ENCODE data around the gene YPEL2. TPM values are rescaled to one million over a fixed set of nuclear protein-coding genes. Genes with fewer than 3 reads are reported as not detected.
A peak's percentile ranks its signal among the peaks of the same experiment; 100 is the strongest.

YPEL2 gene
- total and polyA plus RNA-seq, 7 experiments from 2014 or later = 10.6 to 52.0 (median 38.4) TPM

DNA sequence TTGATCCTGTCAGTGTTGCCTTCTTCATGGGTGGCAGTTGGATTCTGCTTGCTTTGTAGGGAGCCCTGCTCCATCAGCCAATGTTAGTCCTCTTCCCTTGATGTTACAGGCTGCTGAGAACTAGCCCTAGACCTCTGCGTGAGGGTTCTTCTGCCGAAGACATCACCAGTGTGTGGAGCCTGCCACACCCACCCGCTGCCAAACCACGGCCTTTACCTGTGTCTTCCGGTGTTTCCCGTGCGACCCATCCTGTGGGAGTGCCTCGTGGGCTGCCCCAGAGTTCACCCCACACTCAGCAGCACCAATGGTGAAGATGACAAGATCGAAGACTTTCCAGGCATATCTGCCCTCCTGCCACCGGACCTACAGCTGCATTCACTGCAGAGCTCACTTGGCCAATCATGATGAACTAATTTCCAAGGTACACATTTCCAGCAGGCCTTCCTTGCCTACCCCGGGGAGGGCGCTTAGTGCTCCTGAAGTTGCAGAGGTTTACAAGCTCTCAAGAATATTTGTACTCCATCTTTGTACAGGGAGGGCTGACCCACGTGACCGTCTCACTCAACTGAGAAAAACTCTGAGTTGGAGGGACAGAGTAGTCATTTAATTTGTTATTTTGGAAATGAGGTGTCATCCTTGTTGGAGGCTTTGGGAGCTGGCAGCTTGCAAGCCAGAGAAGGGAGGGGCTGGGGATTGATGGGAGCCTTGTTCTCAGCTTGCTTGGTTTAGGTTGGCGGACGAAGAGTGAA lies 21.8 kb downstream of the YPEL2 start:
- Histone ChIP-seq H3K36me3 (ENCODE audit: control insufficient read depth in 2 of 3, insufficient read depth in 3 of 3, low read length in 3 of 3) (peaks cover 0 to 24% (median 0%) of the 10 kb centered on the region in 3 experiments), H3K27ac (ENCODE audit: low read depth, low read length) (no peak overlapping the region), H3K27me3 (ENCODE audit: control insufficient read depth in 2 of 2, insufficient read depth in 2 of 2, low read length in 2 of 2) (no peaks in the 10 kb centered on the region), H3K4me3 (ENCODE audit: low read length) (no peak overlapping the region), H3K9me3 (ENCODE audit: control insufficient read depth in 2 of 3, low read length in 3 of 3) (peaks cover 0 to 6% (median 4%) of the 10 kb centered on the region in 3 experiments), H3K4me1 (ENCODE audit: control insufficient read depth in 2 of 2, insufficient read depth in 2 of 2, low read length in 2 of 2) (peaks cover 5 to 23% of the 10 kb centered on the region in 2 donors)
- intact Hi-C loops (cut with micrococcal nuclease) = no loop called here
- peaks cover 8 to 56% (median 43%) of the 10 kb centered on the region in 5 donors for H3K36me3 Mint-ChIP-seq
- no peaks in the 10 kb centered on the region for H3K27me3 Mint-ChIP-seq
- peaks cover 45 to 82% (median 75%) of the 10 kb centered on the region in 7 donors for H3K4me1 Mint-ChIP-seq
- POLR2A ChIA-PET = interaction anchor here (0.8 to 4.9 kb wide), 5 partner anchors 9 to 27 kb away, joined by 3 to 25 read pairs (median 5); partner anchors contain the start of gene YPEL2
- H3K4me3 Mint-ChIP-seq = peak overlapping the region; percentile 21 to 62 (median 52)
- no peak for ATAC-seq
- H3K27ac Mint-ChIP-seq = peak overlapping the region in 8 of 9 donors; percentile 0 to 98 (median 74)
- peaks cover 0 to 11% (median 2%) of the 10 kb centered on the region in 11 donors for H3K9me3 Mint-ChIP-seq
- no peak for DNase-seq
- CTCF ChIA-PET = interaction anchor here (0.8 to 1.0 kb wide), 3 partner anchors 9 to 74 kb away, joined by 3 to 4 read pairs (median 3); no protein-coding TSS in a partner anchor

DNA sequence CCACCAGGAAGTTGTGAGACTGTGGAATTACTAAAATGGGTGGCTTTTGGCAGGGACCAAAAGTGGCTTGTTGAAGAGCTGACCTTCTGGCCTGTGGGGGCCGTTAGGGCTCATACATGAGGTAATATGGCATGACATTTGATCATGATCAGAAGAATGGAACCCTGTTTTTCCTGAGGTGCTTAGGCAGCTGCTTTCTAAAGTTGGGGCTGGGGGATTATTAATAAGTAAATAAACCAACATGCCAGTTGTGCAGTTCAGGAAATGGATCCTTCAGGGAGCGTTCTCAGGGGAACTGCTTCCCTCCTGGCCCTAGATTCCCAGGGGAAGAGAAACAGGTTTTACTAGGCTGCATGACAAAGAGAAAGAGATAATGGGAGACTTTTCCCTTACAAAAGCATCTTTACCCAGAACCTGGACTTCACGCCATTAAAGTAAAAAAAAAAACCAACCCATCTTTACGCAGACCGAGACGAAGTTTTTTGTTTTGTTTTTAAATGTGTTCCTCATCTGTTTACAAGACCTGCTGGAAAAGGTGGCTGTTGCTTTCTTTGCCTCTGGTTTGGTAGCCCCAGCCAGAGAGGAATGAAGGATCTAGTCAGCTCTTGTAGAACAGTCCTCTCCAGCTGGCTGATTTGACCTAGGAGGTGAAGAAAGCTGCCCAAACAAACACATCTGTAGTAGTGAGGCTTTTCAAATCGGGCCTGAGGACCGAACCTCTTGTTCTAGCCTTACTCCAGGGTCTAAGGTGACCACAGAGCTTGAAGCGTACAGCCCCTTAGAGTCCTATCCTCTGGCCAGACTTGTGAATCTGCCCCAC lies 22.7 kb downstream of the YPEL2 start:
- no peaks in the 10 kb centered on the region for H3K27me3 Mint-ChIP-seq
- peak overlapping the region in 8 of 9 donors; percentile 0 to 98 (median 70) for H3K27ac Mint-ChIP-seq
- H3K27me3 ChIP-seq (ENCODE audit: control insufficient read depth in 2 of 2, insufficient read depth in 2 of 2, low read length in 2 of 2) = no peaks in the 10 kb centered on the region
- ATAC-seq = no peak
- intact Hi-C loops (cut with micrococcal nuclease) = no loop called here
- H3K9me3 ChIP-seq (ENCODE audit: control insufficient read depth in 2 of 3, low read length in 3 of 3) = peaks cover 0 to 6% (median 4%) of the 10 kb centered on the region in 3 experiments
- peak overlapping the region in 2 of 10 donors; percentile 48 to 60 for H3K4me3 Mint-ChIP-seq
- H3K9me3 Mint-ChIP-seq = peaks cover 0 to 11% (median 2%) of the 10 kb centered on the region in 11 donors
- peaks cover 0 to 24% (median 0%) of the 10 kb centered on the region in 3 experiments for H3K36me3 ChIP-seq (ENCODE audit: control insufficient read depth in 2 of 3, insufficient read depth in 3 of 3, low read length in 3 of 3)
- H3K4me1 Mint-ChIP-seq = peaks cover 49 to 87% (median 80%) of the 10 kb centered on the region in 7 donors
- peaks cover 5 to 25% of the 10 kb centered on the region in 2 donors for H3K4me1 ChIP-seq (ENCODE audit: control insufficient read depth in 2 of 2, insufficient read depth in 2 of 2, low read length in 2 of 2)
- H3K4me3 ChIP-seq (ENCODE audit: low read length) = no peak overlapping the region
- CTCF ChIA-PET = interaction anchor here (0.8 to 1.0 kb wide), 3 partner anchors 8 to 73 kb away, joined by 3 to 4 read pairs (median 3); no protein-coding TSS in a partner anchor
- H3K36me3 Mint-ChIP-seq = peaks cover 8 to 55% (median 45%) of the 10 kb centered on the region in 5 donors
- no peak overlapping the region for H3K27ac ChIP-seq (ENCODE audit: low read depth, low read length)
- POLR2A ChIA-PET = interaction anchor here (0.7 to 4.9 kb wide), 8 partner anchors 8 to 75 kb away, joined by 3 to 25 read pairs (median 4); partner anchors contain the start of gene YPEL2
- DNase-seq = no peak

DNA sequence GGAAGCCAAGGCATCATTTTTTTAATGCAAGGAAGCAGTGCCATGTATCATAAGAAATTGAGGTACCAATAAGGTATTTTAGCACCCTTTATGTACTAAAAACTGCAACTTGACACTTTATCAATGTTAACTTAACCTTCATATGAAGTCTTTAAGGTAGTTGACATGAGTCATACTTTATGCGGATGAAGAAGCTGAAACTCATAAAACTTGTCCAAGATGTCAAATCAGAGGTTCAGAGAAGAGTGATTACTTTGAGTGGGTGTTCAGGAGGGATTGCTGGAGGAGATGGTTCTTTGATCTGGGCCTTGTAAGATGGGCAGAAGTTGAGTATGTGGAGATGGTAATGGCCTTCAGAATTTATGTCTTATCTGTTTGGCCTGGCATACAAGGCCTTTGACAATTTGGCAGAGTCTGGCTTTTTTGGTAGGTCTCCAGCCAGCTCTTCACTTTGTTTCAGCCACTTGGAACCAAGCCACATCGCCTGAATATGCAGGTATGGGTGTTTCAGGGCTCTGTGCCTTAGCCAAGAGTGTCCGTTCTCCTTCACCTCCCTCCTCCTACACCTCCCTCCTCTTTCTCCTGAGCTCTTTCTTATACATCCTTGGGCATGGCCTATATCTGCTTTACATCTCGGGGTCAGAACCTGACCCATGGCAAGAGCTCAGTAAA lies 23.7 kb downstream of the YPEL2 start:
- intact Hi-C loops (cut with micrococcal nuclease) = no loop called here
- H3K9me3 Mint-ChIP-seq = peaks cover 0 to 11% (median 2%) of the 10 kb centered on the region in 11 donors
- no peak for DNase-seq
- peak overlapping the region in 8 of 9 donors; percentile 4 to 98 (median 52) for H3K27ac Mint-ChIP-seq
- peaks cover 48 to 91% (median 84%) of the 10 kb centered on the region in 7 donors for H3K4me1 Mint-ChIP-seq
- Histone ChIP-seq H3K36me3 (ENCODE audit: control insufficient read depth in 2 of 3, insufficient read depth in 3 of 3, low read length in 3 of 3) (peaks cover 0 to 24% (median 0%) of the 10 kb centered on the region in 3 experiments), H3K27me3 (ENCODE audit: control insufficient read depth in 2 of 2, insufficient read depth in 2 of 2, low read length in 2 of 2) (no peaks in the 10 kb centered on the region), H3K4me3 (ENCODE audit: low read length) (no peak overlapping the region), H3K4me1 (ENCODE audit: control insufficient read depth in 2 of 2, insufficient read depth in 2 of 2, low read length in 2 of 2) (peaks cover 5 to 32% of the 10 kb centered on the region in 2 donors), H3K27ac (ENCODE audit: low read depth, low read length) (no peak overlapping the region), H3K9me3 (ENCODE audit: control insufficient read depth in 2 of 3, low read length in 3 of 3) (peaks cover 0 to 6% (median 4%) of the 10 kb centered on the region in 3 experiments)
- POLR2A ChIA-PET = interaction anchor here (0.6 to 4.9 kb wide), 9 partner anchors 7 to 74 kb away, joined by 3 to 25 read pairs (median 4); partner anchors contain the start of gene YPEL2
- H3K36me3 Mint-ChIP-seq = peaks cover 5 to 51% (median 45%) of the 10 kb centered on the region in 5 donors
- peak overlapping the region in 3 of 10 donors; percentile 1 to 35 (median 14) for H3K4me3 Mint-ChIP-seq
- no peaks in the 10 kb centered on the region for H3K27me3 Mint-ChIP-seq
- CTCF ChIA-PET = interaction anchor here (1.2 to 2.8 kb wide), 2 partner anchors 26 to 44 kb away, joined by 3 to 8 read pairs; no protein-coding TSS in a partner anchor
- ATAC-seq = no peak

DNA sequence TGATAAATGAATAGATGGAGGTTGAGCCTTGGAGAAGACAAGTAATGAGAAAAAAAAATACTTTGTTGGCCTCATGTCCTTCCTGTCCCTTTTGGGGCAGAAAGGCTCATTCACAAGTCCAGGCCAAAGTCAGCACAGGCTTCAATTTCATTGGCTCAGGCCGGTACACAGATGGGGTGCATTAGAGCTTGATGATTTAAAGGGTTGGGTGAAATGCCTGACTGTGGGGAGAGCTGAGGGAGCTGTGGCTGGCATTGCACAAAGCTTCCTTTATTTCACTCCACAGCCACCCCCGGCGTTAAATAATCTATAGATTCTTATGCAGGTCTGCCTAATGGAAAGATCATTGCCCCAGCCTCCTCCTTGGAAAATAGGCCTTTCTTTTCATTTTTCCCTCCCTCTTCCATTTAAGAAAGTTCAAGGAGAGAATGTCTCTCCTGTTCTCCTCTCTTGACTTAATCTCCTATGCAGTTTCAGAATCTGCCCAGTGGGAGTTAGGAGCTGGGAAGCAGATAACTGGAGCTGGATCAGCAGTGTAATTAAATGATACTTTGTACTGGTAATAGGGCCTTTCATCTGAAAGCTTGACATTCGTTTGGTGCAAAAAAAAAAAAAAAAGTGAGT lies 24.4 kb downstream of the YPEL2 start:
- no peaks in the 10 kb centered on the region for H3K27me3 ChIP-seq (ENCODE audit: control insufficient read depth in 2 of 2, insufficient read depth in 2 of 2, low read length in 2 of 2)
- ChIA-PET CTCF (interaction anchor here (1.2 to 2.8 kb wide), 2 partner anchors 26 to 45 kb away, joined by 3 to 8 read pairs; no protein-coding TSS in a partner anchor), POLR2A (interaction anchor here (0.6 to 4.9 kb wide), 7 partner anchors 9 to 26 kb away, joined by 3 to 25 read pairs (median 5); partner anchors contain the start of gene YPEL2)
- intact Hi-C loops (cut with micrococcal nuclease) = no loop called here
- DNase-seq = no peak
- H3K4me1 ChIP-seq (ENCODE audit: control insufficient read depth in 2 of 2, insufficient read depth in 2 of 2, low read length in 2 of 2) = peaks cover 5 to 39% of the 10 kb centered on the region in 2 donors
- no peaks in the 10 kb centered on the region for H3K27me3 Mint-ChIP-seq
- peak overlapping the region in 8 of 9 donors; percentile 4 to 98 (median 52) for H3K27ac Mint-ChIP-seq
- peaks cover 0 to 11% (median 2%) of the 10 kb centered on the region in 11 donors for H3K9me3 Mint-ChIP-seq
- peaks cover 0 to 24% (median 0%) of the 10 kb centered on the region in 3 experiments for H3K36me3 ChIP-seq (ENCODE audit: control insufficient read depth in 2 of 3, insufficient read depth in 3 of 3, low read length in 3 of 3)
- ATAC-seq = no peak
- no peak overlapping the region for H3K4me3 Mint-ChIP-seq
- H3K9me3 ChIP-seq (ENCODE audit: control insufficient read depth in 2 of 3, low read length in 3 of 3) = peaks cover 0 to 6% (median 4%) of the 10 kb centered on the region in 3 experiments
- peak overlapping the region; percentile 24 for H3K27ac ChIP-seq (ENCODE audit: low read depth, low read length)
- H3K36me3 Mint-ChIP-seq = peaks cover 4 to 51% (median 48%) of the 10 kb centered on the region in 5 donors
- peaks cover 52 to 91% (median 84%) of the 10 kb centered on the region in 7 donors for H3K4me1 Mint-ChIP-seq
- no peak overlapping the region for H3K4me3 ChIP-seq (ENCODE audit: low read length)

DNA sequence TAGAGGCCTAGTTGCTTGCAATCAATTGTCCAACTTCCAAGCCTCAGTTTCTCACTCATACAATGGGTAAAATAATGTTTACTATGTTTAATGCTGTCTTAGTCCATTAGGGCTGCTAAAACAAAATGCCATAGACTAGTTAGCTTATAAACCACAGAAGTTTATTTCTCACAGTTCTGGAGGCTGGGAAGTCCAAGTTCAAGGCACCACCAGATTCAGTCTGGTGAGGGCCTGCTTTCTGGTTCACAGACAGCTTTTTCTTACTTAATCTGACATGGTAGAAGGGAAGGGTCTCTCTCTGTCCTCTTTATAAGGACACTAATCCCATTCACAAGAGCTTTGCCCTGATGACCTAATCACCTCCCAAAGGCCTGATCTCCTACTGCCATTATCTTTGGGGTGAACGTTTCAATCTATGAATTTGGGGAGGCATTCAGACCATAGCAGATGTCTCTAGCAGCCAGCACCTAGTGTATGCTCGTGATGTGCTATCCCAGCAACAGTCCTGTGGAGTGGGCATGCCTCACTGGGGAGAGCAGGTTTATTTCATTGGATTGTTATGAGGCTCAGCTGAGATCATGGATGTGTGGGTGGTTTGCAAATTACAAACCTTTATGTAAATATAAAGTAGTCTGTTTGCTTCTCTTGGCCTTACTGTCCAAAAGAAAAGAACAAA lies 25.2 kb downstream of the YPEL2 start:
- H3K27me3 ChIP-seq (ENCODE audit: control insufficient read depth in 2 of 2, insufficient read depth in 2 of 2, low read length in 2 of 2) = no peaks in the 10 kb centered on the region
- Mint-ChIP-seq H3K36me3 (peaks cover 4 to 51% (median 48%) of the 10 kb centered on the region in 5 donors), H3K27me3 (no peaks in the 10 kb centered on the region), H3K9me3 (peaks cover 0 to 11% (median 2%) of the 10 kb centered on the region in 11 donors), H3K4me1 (peaks cover 58 to 92% (median 85%) of the 10 kb centered on the region in 7 donors), H3K4me3 (peak overlapping the region in 1 of 10 donors; percentile 0), H3K27ac (peak overlapping the region in 8 of 9 donors; percentile 48 to 98 (median 91))
- DNase-seq = no peak
- peak overlapping the region; percentile 24 for H3K27ac ChIP-seq (ENCODE audit: low read depth, low read length)
- H3K4me1 ChIP-seq (ENCODE audit: control insufficient read depth in 2 of 2, insufficient read depth in 2 of 2, low read length in 2 of 2) = peaks cover 13 to 48% of the 10 kb centered on the region in 2 donors
- H3K9me3 ChIP-seq (ENCODE audit: control insufficient read depth in 2 of 3, low read length in 3 of 3) = peaks cover 0 to 6% (median 4%) of the 10 kb centered on the region in 3 experiments
- ATAC-seq = no peak
- intact Hi-C loops (cut with micrococcal nuclease) = no loop called here
- H3K4me3 ChIP-seq (ENCODE audit: low read length) = no peak overlapping the region
- ChIA-PET POLR2A (interaction anchor here (1.1 to 4.9 kb wide), 3 partner anchors 24 to 35 kb away, joined by 5 to 25 read pairs (median 5); partner anchors contain the start of gene YPEL2), CTCF (interaction anchor here (0.7 to 2.8 kb wide), 2 partner anchors 27 to 70 kb away, joined by 4 to 8 read pairs; no protein-coding TSS in a partner anchor)
- H3K36me3 ChIP-seq (ENCODE audit: control insufficient read depth in 2 of 3, insufficient read depth in 3 of 3, low read length in 3 of 3) = peaks cover 0 to 24% (median 0%) of the 10 kb centered on the region in 3 experiments
